Measurements from ENCODE around the gene SLC6A3. TPM values are rescaled to one million over a fixed set of nuclear protein-coding genes. Genes with fewer than 3 reads are reported as not detected.

Gene SLC6A3
- total RNA-seq, 1 experiment from 2014 or later: 0.74 TPM

DNA sequence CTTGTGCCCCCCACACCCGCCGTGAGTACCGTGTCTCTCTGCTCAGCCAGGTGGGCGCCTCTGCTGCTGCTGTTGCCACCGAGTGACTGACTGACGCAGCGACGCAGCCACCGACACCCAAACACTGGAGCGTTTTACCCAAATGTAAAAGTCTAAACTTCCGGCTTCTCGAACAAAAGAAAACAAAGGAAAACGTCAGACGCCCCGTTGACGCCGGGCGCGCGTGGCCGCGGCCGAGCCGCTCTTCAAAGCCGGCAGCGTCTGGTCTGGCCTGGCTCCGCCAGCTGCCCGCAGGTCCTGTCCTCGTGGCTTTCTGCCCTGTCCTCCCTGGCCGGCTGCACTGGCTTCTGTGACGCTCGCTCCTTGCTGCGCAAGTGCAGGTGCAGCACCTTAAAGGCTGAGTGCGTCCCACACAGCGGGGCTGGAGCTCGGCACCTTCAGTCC lies 58.9 kb downstream of the SLC6A3 start:
- CTCF ChIA-PET: interaction anchor here (0.6 to 2.5 kb wide), 8 partner anchors 23 to 268 kb away, joined by 3 to 10 read pairs (median 4); no protein-coding TSS in a partner anchor
- Mint-ChIP-seq H3K4me3 (peak overlapping the region; percentile 86), H3K27ac (peak overlapping the region; percentile 80; the same call in 1 of the 2 replicates), H3K9me3 (no peaks in the 10 kb centered on the region), H3K4me1 (peaks cover 15% of the 10 kb centered on the region), H3K27me3 (ENCODE audit: low read depth) (peaks cover 61% of the 10 kb centered on the region), H3K36me3 (no peaks in the 10 kb centered on the region)
- DNase-seq (ENCODE audit: low spot score): peak; percentile 61
- peak; percentile 12 for ATAC-seq
- TF ChIP-seq SMAD3 (CRISPR knock-in tag; IDR thresholded peaks at IDR 0.05; ENCODE audit: borderline replicate concordance) (no peak), NFATC4 (CRISPR knock-in tag; IDR thresholded peaks at IDR 0.05) (no peak), RELA (CRISPR knock-in tag; IDR thresholded peaks at IDR 0.05; ENCODE audit: borderline replicate concordance) (peak; percentile 49), JUN (CRISPR knock-in tag; IDR thresholded peaks at IDR 0.05) (no peak), ESRRA (CRISPR knock-in tag; IDR thresholded peaks at IDR 0.05; ENCODE audit: borderline replicate concordance) (0 out of 2 replicates have a peak, but pooled peaks have one; percentile 50)
- TF ChIP-seq, protein P1, sequence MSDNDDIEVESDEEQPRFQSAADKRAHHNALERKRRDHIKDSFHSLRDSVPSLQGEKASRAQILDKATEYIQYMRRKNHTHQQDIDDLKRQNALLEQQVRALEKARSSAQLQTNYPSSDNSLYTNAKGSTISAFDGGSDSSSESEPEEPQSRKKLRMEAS (CRISPR knock-in tag; IDR thresholded peaks at IDR 0.05): peak; percentile 79
- TF ChIP-seq, protein P2, sequence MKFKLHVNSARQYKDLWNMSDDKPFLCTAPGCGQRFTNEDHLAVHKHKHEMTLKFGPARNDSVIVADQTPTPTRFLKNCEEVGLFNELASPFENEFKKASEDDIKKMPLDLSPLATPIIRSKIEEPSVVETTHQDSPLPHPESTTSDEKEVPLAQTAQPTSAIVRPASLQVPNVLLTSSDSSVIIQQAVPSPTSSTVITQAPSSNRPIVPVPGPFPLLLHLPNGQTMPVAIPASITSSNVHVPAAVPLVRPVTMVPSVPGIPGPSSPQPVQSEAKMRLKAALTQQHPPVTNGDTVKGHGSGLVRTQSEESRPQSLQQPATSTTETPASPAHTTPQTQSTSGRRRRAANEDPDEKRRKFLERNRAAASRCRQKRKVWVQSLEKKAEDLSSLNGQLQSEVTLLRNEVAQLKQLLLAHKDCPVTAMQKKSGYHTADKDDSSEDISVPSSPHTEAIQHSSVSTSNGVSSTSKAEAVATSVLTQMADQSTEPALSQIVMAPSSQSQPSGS (CRISPR knock-in tag; IDR thresholded peaks at IDR 0.05; ENCODE audit: borderline replicate concordance, low read depth): no peak
- TF ChIP-seq, protein P3, sequence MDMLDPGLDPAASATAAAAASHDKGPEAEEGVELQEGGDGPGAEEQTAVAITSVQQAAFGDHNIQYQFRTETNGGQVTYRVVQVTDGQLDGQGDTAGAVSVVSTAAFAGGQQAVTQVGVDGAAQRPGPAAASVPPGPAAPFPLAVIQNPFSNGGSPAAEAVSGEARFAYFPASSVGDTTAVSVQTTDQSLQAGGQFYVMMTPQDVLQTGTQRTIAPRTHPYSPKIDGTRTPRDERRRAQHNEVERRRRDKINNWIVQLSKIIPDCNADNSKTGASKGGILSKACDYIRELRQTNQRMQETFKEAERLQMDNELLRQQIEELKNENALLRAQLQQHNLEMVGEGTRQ (CRISPR knock-in tag; IDR thresholded peaks at IDR 0.05): no peak
- POLR2A ChIA-PET: no interaction called here

DNA sequence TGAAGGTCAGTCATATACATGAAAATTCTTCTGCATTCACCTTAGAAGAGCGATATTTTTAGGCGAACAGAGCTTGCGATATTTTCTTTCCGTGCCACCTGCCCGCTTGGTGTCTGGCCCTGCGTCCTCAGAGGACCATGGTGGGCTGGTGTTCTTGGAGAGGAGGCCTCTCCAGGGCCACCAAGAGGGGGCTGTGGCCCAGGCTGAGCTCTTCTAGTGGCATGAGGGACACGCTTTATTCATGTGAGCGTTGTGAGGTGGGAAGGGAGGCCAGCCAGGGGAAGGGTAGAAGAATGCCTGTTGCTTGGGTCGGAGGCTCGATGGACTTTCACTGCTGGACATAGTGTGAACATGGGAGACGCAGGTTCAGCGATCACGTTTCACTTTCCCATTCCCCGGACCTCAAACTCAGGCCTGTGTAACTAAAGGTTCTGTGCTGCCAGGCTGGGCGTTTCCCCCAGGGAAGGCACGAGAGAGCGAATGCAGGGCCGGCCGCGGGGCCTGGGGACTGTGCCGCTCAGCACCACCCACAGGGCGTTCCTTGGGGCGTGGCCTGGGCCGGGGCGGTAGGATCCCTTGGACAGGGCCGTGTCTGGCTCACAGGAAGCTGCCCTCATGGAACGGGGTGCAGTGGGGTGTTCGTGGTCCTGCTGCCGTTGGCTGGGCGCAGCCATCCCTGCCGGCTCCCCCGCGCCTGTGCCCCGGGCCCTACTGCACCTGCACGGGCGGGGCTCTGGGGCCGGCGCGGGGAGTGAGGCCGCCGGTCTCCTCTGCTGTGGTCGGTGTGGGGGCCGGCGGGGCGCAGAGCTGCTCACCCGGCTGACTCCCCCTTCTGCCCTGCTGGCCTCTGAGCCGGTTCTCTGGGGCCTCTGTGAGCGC lies 59.6 kb downstream of the SLC6A3 start:
- no peaks in the 10 kb centered on the region for H3K9me3 Mint-ChIP-seq
- ATAC-seq (peak; percentile 98), DNase-seq (ENCODE audit: low spot score) (peak; percentile 89)
- H3K4me3 Mint-ChIP-seq: peak overlapping the region; percentile 86
- ChIA-PET POLR2A (no interaction called here), CTCF (interaction anchor here (0.6 to 2.5 kb wide), 10 partner anchors 23 to 269 kb away, joined by 3 to 10 read pairs (median 4); no protein-coding TSS in a partner anchor)
- peak overlapping the region; percentile 80; the same call in 1 of the 2 replicates for H3K27ac Mint-ChIP-seq
- peaks cover 67% of the 10 kb centered on the region for H3K27me3 Mint-ChIP-seq (ENCODE audit: low read depth)
- H3K36me3 Mint-ChIP-seq: no peaks in the 10 kb centered on the region
- H3K4me1 Mint-ChIP-seq: peaks cover 15% of the 10 kb centered on the region
- TF ChIP-seq, protein P4, sequence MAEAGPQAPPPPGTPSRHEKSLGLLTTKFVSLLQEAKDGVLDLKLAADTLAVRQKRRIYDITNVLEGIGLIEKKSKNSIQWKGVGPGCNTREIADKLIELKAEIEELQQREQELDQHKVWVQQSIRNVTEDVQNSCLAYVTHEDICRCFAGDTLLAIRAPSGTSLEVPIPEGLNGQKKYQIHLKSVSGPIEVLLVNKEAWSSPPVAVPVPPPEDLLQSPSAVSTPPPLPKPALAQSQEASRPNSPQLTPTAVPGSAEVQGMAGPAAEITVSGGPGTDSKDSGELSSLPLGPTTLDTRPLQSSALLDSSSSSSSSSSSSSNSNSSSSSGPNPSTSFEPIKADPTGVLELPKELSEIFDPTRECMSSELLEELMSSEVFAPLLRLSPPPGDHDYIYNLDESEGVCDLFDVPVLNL (CRISPR knock-in tag; IDR thresholded peaks at IDR 0.05; ENCODE audit: borderline replicate concordance, low read depth): no peak
- TF ChIP-seq NR3C1 (CRISPR knock-in tag; conservative IDR thresholded peaks at IDR 0.05; ENCODE audit: low read depth): no peak
- no peak for TF ChIP-seq EMX1 (CRISPR knock-in tag; IDR thresholded peaks at IDR 0.05)
- no peak for TF ChIP-seq RELA (CRISPR knock-in tag; IDR thresholded peaks at IDR 0.05; ENCODE audit: borderline replicate concordance)
- TF ChIP-seq, protein P5, sequence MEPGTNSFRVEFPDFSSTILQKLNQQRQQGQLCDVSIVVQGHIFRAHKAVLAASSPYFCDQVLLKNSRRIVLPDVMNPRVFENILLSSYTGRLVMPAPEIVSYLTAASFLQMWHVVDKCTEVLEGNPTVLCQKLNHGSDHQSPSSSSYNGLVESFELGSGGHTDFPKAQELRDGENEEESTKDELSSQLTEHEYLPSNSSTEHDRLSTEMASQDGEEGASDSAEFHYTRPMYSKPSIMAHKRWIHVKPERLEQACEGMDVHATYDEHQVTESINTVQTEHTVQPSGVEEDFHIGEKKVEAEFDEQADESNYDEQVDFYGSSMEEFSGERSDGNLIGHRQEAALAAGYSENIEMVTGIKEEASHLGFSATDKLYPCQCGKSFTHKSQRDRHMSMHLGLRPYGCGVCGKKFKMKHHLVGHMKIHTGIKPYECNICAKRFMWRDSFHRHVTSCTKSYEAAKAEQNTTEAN (CRISPR knock-in tag; IDR thresholded peaks at IDR 0.05): 0 out of 2 replicates have a peak, but pooled peaks have one; percentile 48
- peak; percentile 81 for TF ChIP-seq SP1 (CRISPR knock-in tag; conservative IDR thresholded peaks at IDR 0.05)
- no peak for TF ChIP-seq OVOL2 (CRISPR knock-in tag; IDR thresholded peaks at IDR 0.05; ENCODE audit: borderline replicate concordance)
- no peak for TF ChIP-seq FOXK1 (CRISPR knock-in tag; IDR thresholded peaks at IDR 0.05)
- TF ChIP-seq, protein P6, sequence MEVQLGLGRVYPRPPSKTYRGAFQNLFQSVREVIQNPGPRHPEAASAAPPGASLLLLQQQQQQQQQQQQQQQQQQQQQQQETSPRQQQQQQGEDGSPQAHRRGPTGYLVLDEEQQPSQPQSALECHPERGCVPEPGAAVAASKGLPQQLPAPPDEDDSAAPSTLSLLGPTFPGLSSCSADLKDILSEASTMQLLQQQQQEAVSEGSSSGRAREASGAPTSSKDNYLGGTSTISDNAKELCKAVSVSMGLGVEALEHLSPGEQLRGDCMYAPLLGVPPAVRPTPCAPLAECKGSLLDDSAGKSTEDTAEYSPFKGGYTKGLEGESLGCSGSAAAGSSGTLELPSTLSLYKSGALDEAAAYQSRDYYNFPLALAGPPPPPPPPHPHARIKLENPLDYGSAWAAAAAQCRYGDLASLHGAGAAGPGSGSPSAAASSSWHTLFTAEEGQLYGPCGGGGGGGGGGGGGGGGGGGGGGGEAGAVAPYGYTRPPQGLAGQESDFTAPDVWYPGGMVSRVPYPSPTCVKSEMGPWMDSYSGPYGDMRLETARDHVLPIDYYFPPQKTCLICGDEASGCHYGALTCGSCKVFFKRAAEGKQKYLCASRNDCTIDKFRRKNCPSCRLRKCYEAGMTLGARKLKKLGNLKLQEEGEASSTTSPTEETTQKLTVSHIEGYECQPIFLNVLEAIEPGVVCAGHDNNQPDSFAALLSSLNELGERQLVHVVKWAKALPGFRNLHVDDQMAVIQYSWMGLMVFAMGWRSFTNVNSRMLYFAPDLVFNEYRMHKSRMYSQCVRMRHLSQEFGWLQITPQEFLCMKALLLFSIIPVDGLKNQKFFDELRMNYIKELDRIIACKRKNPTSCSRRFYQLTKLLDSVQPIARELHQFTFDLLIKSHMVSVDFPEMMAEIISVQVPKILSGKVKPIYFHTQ (CRISPR knock-in tag; IDR thresholded peaks at IDR 0.05): no peak
- no peak; the same call in 1 of the 2 replicates for TF ChIP-seq NFE2L1 (CRISPR knock-in tag; IDR thresholded peaks at IDR 0.05)
- TF ChIP-seq SMAD4 (CRISPR knock-in tag; IDR thresholded peaks at IDR 0.05): no peak
- TF ChIP-seq SOX15 (CRISPR knock-in tag; IDR thresholded peaks at IDR 0.05): no peak
- TF ChIP-seq, protein P7, sequence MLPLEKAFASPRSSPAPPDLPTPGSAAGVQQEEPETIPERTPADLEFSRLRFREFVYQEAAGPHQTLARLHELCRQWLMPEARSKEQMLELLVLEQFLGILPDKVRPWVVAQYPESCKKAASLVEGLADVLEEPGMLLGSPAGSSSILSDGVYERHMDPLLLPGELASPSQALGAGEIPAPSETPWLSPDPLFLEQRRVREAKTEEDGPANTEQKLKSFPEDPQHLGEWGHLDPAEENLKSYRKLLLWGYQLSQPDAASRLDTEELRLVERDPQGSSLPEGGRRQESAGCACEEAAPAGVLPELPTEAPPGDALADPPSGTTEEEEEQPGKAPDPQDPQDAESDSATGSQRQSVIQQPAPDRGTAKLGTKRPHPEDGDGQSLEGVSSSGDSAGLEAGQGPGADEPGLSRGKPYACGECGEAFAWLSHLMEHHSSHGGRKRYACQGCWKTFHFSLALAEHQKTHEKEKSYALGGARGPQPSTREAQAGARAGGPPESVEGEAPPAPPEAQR (CRISPR knock-in tag; IDR thresholded peaks at IDR 0.05): no peak
